ENCODE results near the gene HSD17B4. TPM values are rescaled to one million over a fixed set of nuclear protein-coding genes. Genes with fewer than 3 reads are reported as not detected.
"Not testable (repeated sequence)": the region's sequence is repeated elsewhere in the genome, so short reads cannot be mapped to it uniquely, and the experiment has no call there.

Gene HSD17B4
- total and polyA plus RNA-seq, 3 experiments from 2014 or later = 51.7 to 84.6 (median 59.1) TPM

DNA sequence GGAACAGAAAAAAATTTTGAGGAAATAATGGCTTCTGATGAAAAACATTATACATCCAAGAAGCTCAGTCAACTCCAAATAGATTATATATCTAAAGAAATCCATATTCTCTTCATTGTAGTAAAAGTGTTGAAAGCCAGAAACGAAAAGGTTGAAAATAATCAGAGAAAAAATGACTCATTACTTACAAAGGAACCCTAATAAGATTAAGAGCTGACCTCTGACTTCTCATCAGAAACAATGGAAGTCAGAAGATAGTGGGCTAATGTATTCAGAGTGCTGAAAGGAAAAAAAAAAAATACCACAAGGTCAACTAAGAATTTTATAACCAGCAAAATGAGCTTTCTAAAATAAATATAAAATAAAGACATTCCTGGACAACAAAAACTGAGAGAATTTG lies 60.0 kb downstream of the HSD17B4 start:
- POLR2A ChIA-PET = no interaction called here

GRCh38 chr5:119515192-119515591 lies 62.9 kb downstream of the HSD17B4 start:
- H3K27ac Mint-ChIP-seq = no peak overlapping the region
- Histone ChIP-seq H3K36me3 (ENCODE audit: insufficient read depth, low read length) (peaks cover 6% of the 10 kb centered on the region), H3K4me3 (ENCODE audit: low read length) (no peak overlapping the region), H3K9me3 (ENCODE audit: low read length) (no peaks in the 10 kb centered on the region), H3K27ac (ENCODE audit: low read depth, low read length) (no peak overlapping the region), H3K27me3 (ENCODE audit: insufficient read depth, low read length, poor library complexity, severe bottlenecking) (no peaks in the 10 kb centered on the region), H3K4me1 (ENCODE audit: insufficient read depth, low read length) (no peaks in the 10 kb centered on the region)
- DNase-seq = no peak
- H3K4me3 Mint-ChIP-seq = no peak overlapping the region
- H3K4me1 Mint-ChIP-seq = no peaks in the 10 kb centered on the region
- ChIA-PET CTCF (no interaction called here), POLR2A (no interaction called here)
- H3K9me3 Mint-ChIP-seq = peaks cover 0 to 8% (median 0%) of the 10 kb centered on the region in 5 donors
- peaks cover 26 to 62% (median 45%) of the 10 kb centered on the region in 3 donors for H3K36me3 Mint-ChIP-seq
- no peaks in the 10 kb centered on the region for H3K27me3 Mint-ChIP-seq

More for the DNA sequence above, 60.0 kb downstream of the HSD17B4 start:
- Mint-ChIP-seq H3K4me1 (no peaks in the 10 kb centered on the region), H3K9me3 (peaks cover 0 to 8% (median 0%) of the 10 kb centered on the region in 5 donors), H3K36me3 (peaks cover 32 to 64% (median 50%) of the 10 kb centered on the region in 3 donors), H3K27ac (no peak overlapping the region), H3K27me3 (no peaks in the 10 kb centered on the region), H3K4me3 (no peak overlapping the region)
- CTCF ChIA-PET = no interaction called here
- H3K27ac ChIP-seq (ENCODE audit: low read depth, low read length) = no peak overlapping the region
- no peaks in the 10 kb centered on the region for H3K9me3 ChIP-seq (ENCODE audit: low read length)
- H3K36me3 ChIP-seq (ENCODE audit: insufficient read depth, low read length) = peaks cover 15% of the 10 kb centered on the region
- H3K4me3 ChIP-seq (ENCODE audit: low read length) = no peak overlapping the region
- DNase-seq = no peak
- no peaks in the 10 kb centered on the region for H3K4me1 ChIP-seq (ENCODE audit: insufficient read depth, low read length)
- no peaks in the 10 kb centered on the region for H3K27me3 ChIP-seq (ENCODE audit: insufficient read depth, low read length, poor library complexity, severe bottlenecking)

DNA sequence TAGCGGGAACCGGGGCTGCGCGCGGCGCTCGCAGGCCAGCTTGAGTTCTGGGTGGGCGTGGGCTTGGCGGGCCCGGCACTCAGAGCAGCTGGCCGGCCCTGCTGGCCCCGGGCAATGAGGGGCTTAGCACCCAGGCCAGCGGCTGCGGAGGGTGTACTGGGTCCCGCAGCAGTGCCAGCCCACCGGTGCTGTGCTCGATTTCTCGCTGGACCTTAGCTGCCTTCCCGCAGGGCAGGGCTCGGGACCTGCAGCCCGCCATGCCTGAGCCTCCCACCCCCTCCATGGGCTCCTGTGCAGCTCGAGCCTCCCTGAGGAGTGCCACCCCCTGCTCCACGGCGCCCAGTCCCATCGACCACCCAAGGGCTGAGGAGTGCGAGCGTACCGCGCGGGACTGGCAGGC lies 64.8 kb downstream of the HSD17B4 start:
- H3K4me3 Mint-ChIP-seq; POLR2A ChIA-PET; H3K9me3 ChIP-seq (ENCODE audit: low read length); H3K4me1 ChIP-seq (ENCODE audit: insufficient read depth, low read length); H3K4me1 Mint-ChIP-seq; CTCF ChIA-PET; H3K9me3 Mint-ChIP-seq; H3K27ac Mint-ChIP-seq; H3K27ac ChIP-seq (ENCODE audit: low read depth, low read length); H3K27me3 Mint-ChIP-seq; DNase-seq; H3K4me3 ChIP-seq (ENCODE audit: low read length); H3K36me3 ChIP-seq (ENCODE audit: insufficient read depth, low read length); H3K27me3 ChIP-seq (ENCODE audit: insufficient read depth, low read length, poor library complexity, severe bottlenecking): not testable (repeated sequence)
- H3K36me3 Mint-ChIP-seq = peaks cover 26 to 56% (median 47%) of the 10 kb centered on the region in 3 donors

- ChIA-PET CTCF (no interaction called here), POLR2A (no interaction called here)
- H3K4me1 Mint-ChIP-seq = no peaks in the 10 kb centered on the region
- Histone ChIP-seq H3K27ac (ENCODE audit: low read depth, low read length) (no peak overlapping the region), H3K9me3 (ENCODE audit: low read length) (no peaks in the 10 kb centered on the region), H3K4me3 (ENCODE audit: low read length) (no peak overlapping the region), H3K36me3 (ENCODE audit: insufficient read depth, low read length) (no peaks in the 10 kb centered on the region), H3K27me3 (ENCODE audit: insufficient read depth, low read length, poor library complexity, severe bottlenecking) (no peaks in the 10 kb centered on the region), H3K4me1 (ENCODE audit: insufficient read depth, low read length) (no peaks in the 10 kb centered on the region)
- peaks cover 0 to 4% (median 0%) of the 10 kb centered on the region in 5 donors for H3K9me3 Mint-ChIP-seq
- H3K36me3 Mint-ChIP-seq = peaks cover 26 to 50% (median 43%) of the 10 kb centered on the region in 3 donors
- no peak for DNase-seq
- no peaks in the 10 kb centered on the region for H3K27me3 Mint-ChIP-seq
- H3K4me3 Mint-ChIP-seq = no peak overlapping the region
- H3K27ac Mint-ChIP-seq = no peak overlapping the region
Observed at GRCh38 chr5:119521232-119521631, 68.9 kb downstream of the HSD17B4 start.

GRCh38 chr5:119522841-119523240 lies 70.5 kb downstream of the HSD17B4 start:
- Histone ChIP-seq H3K9me3 (ENCODE audit: low read length) (no peaks in the 10 kb centered on the region), H3K4me1 (ENCODE audit: insufficient read depth, low read length) (no peaks in the 10 kb centered on the region), H3K36me3 (ENCODE audit: insufficient read depth, low read length) (no peaks in the 10 kb centered on the region), H3K27ac (ENCODE audit: low read depth, low read length) (no peak overlapping the region), H3K27me3 (ENCODE audit: insufficient read depth, low read length, poor library complexity, severe bottlenecking) (no peaks in the 10 kb centered on the region), H3K4me3 (ENCODE audit: low read length) (no peak overlapping the region)
- CTCF ChIA-PET = no interaction called here
- DNase-seq = no peak
- no peaks in the 10 kb centered on the region for H3K27me3 Mint-ChIP-seq
- H3K4me3 Mint-ChIP-seq = no peak overlapping the region
- H3K27ac Mint-ChIP-seq = no peak overlapping the region
- no peaks in the 10 kb centered on the region for H3K4me1 Mint-ChIP-seq
- H3K9me3 Mint-ChIP-seq = peaks cover 0 to 4% (median 0%) of the 10 kb centered on the region in 5 donors
- POLR2A ChIA-PET = no interaction called here
- peaks cover 27 to 53% (median 36%) of the 10 kb centered on the region in 3 donors for H3K36me3 Mint-ChIP-seq

DNA sequence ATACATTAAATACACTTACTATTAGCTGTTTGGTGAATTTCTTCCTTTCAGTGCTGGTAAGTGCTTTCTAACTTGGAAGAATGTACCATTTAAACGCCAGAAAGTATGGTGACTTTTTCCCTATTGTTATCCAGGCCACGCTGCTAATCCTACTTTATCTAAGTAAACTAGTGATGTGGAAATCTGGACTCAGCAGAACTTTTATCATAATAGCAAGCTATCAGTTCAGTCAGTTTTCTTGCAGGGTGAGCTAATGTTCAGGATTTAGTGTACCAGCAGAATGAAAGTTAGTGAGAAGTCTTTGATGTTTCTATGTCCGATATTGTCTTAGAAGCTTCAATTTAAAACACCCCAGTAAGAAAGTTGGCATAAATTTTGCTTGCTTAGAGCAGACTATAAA lies 72.2 kb downstream of the HSD17B4 start:
- ChIA-PET CTCF (no interaction called here), POLR2A (no interaction called here)
- Histone ChIP-seq H3K27me3 (ENCODE audit: insufficient read depth, low read length, poor library complexity, severe bottlenecking) (no peaks in the 10 kb centered on the region), H3K4me3 (ENCODE audit: low read length) (no peak overlapping the region), H3K4me1 (ENCODE audit: insufficient read depth, low read length) (no peaks in the 10 kb centered on the region), H3K27ac (ENCODE audit: low read depth, low read length) (no peak overlapping the region), H3K9me3 (ENCODE audit: low read length) (no peaks in the 10 kb centered on the region), H3K36me3 (ENCODE audit: insufficient read depth, low read length) (no peaks in the 10 kb centered on the region)
- Mint-ChIP-seq H3K4me1 (no peaks in the 10 kb centered on the region), H3K9me3 (peaks cover 0 to 4% (median 0%) of the 10 kb centered on the region in 5 donors), H3K36me3 (peaks cover 25 to 52% (median 31%) of the 10 kb centered on the region in 3 donors), H3K4me3 (no peak overlapping the region), H3K27ac (no peak overlapping the region), H3K27me3 (no peaks in the 10 kb centered on the region)
- DNase-seq = no peak

- ChIA-PET POLR2A (no interaction called here), CTCF (no interaction called here)
- no peak overlapping the region for H3K4me3 ChIP-seq (ENCODE audit: low read length)
- no peaks in the 10 kb centered on the region for H3K36me3 ChIP-seq (ENCODE audit: insufficient read depth, low read length)
- Mint-ChIP-seq H3K36me3 (peaks cover 12 to 52% (median 30%) of the 10 kb centered on the region in 3 donors), H3K4me1 (no peaks in the 10 kb centered on the region), H3K27me3 (no peaks in the 10 kb centered on the region), H3K27ac (no peak overlapping the region), H3K4me3 (no peak overlapping the region), H3K9me3 (no peaks in the 10 kb centered on the region)
- H3K9me3 ChIP-seq (ENCODE audit: low read length) = no peaks in the 10 kb centered on the region
- H3K4me1 ChIP-seq (ENCODE audit: insufficient read depth, low read length) = no peaks in the 10 kb centered on the region
- no peak for DNase-seq
- H3K27ac ChIP-seq (ENCODE audit: low read depth, low read length) = no peak overlapping the region
- H3K27me3 ChIP-seq (ENCODE audit: insufficient read depth, low read length, poor library complexity, severe bottlenecking) = no peaks in the 10 kb centered on the region
Observed at GRCh38 chr5:119527351-119527750, 75.1 kb downstream of the HSD17B4 start.

- Histone ChIP-seq H3K4me3 (ENCODE audit: low read length) (no peak overlapping the region), H3K27me3 (ENCODE audit: insufficient read depth, low read length, poor library complexity, severe bottlenecking) (no peaks in the 10 kb centered on the region), H3K9me3 (ENCODE audit: low read length) (no peaks in the 10 kb centered on the region), H3K27ac (ENCODE audit: low read depth, low read length) (no peak overlapping the region), H3K36me3 (ENCODE audit: insufficient read depth, low read length) (no peaks in the 10 kb centered on the region), H3K4me1 (ENCODE audit: insufficient read depth, low read length) (no peaks in the 10 kb centered on the region)
- no peak overlapping the region for H3K4me3 Mint-ChIP-seq
- H3K36me3 Mint-ChIP-seq = peaks cover 24 to 59% (median 32%) of the 10 kb centered on the region in 3 donors
- H3K27me3 Mint-ChIP-seq = no peaks in the 10 kb centered on the region
- no peaks in the 10 kb centered on the region for H3K4me1 Mint-ChIP-seq
- ChIA-PET CTCF (no interaction called here), POLR2A (no interaction called here)
- DNase-seq = no peak
- no peak overlapping the region for H3K27ac Mint-ChIP-seq
- no peaks in the 10 kb centered on the region for H3K9me3 Mint-ChIP-seq
Observed at GRCh38 chr5:119529811-119530210, 77.5 kb downstream of the HSD17B4 start.

DNA sequence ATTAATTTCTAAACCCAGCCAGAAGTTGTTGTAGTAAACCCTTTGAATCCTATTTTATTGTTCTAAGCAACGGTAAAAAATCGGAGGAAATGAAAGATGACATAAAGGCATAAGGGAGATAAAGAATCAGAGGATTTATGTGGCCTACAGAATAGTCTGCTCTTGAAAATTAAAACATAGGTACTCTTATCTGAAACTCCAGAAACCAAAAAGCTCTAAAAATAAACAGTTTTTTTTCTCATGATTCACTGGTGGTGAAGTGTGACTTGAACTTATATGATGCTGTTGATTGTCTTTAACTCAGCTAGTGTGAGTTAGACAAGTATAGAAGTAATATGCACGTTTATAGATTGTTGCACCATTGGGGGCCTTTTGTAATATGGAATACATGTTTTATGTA lies 80.3 kb downstream of the HSD17B4 start:
- Histone ChIP-seq H3K36me3 (ENCODE audit: insufficient read depth, low read length) (no peaks in the 10 kb centered on the region), H3K4me3 (ENCODE audit: low read length) (no peak overlapping the region), H3K27me3 (ENCODE audit: insufficient read depth, low read length, poor library complexity, severe bottlenecking) (no peaks in the 10 kb centered on the region), H3K4me1 (ENCODE audit: insufficient read depth, low read length) (no peaks in the 10 kb centered on the region), H3K9me3 (ENCODE audit: low read length) (no peaks in the 10 kb centered on the region), H3K27ac (ENCODE audit: low read depth, low read length) (no peak overlapping the region)
- POLR2A ChIA-PET = no interaction called here
- Mint-ChIP-seq H3K4me3 (no peak overlapping the region), H3K4me1 (no peaks in the 10 kb centered on the region), H3K9me3 (no peaks in the 10 kb centered on the region), H3K27me3 (no peaks in the 10 kb centered on the region), H3K36me3 (peaks cover 28 to 55% (median 33%) of the 10 kb centered on the region in 3 donors), H3K27ac (no peak overlapping the region)
- no peak for DNase-seq
- CTCF ChIA-PET = no interaction called here

All from CD8-positive, alpha-beta memory T cell (primary cell).